Hair follicle dermal papilla cell (primary cell): ENCODE measurements around the gene ERC2. TPM values are rescaled to one million over a fixed set of nuclear protein-coding genes. Genes with fewer than 3 reads are reported as not detected.

Source experiments
- small RNA-seq: library from RNA; depleted of rRNA; stranded (forward); fragments of <200 nt; gene quantifications from one replicate; pipeline ENCODE3, GENCODE V24; 2012
- total RNA-seq: library from RNA; depleted of rRNA; stranded (reverse); fragments of >200 nt; gene quantifications from 2 replicates; pipeline ENCODE4 v1.2.3, GENCODE V29; 2012

ERC2 gene
- 0.12 and 0.32 TPM in 2 replicates for total RNA-seq

GRCh38 chr3:56468184-56469106, at the start of gene ERC2:
TSS of gene ERC2 (minus strand) at chr3:56468467.

GRCh38 chr3:55486857-55487380, 981.3 kb downstream of the ERC2 start, which contains the start of gene WNT5A:
TSS of gene WNT5A (minus strand) at chr3:55487306. CDS start at chr3:55486985, 321 bp downstream.

Small RNAs within 50 kb of the gene (small RNA-seq; reads per million reads assigned to genes)
- not detected for gene MIR3938
- gene RNA5SP133: not detected

Other genes starting within 250 kb of the ERC2 start
- 23.5 and 23.8 TPM in 2 replicates for gene CCDC66, start 88.7 kb upstream of the ERC2 start, total RNA-seq
- 81.7 and 100.0 TPM in 2 replicates for gene TASOR, start 214.8 kb upstream of the ERC2 start, total RNA-seq